Measurements from ENCODE around the gene TFF1.

The TFF1 gene

DNA sequence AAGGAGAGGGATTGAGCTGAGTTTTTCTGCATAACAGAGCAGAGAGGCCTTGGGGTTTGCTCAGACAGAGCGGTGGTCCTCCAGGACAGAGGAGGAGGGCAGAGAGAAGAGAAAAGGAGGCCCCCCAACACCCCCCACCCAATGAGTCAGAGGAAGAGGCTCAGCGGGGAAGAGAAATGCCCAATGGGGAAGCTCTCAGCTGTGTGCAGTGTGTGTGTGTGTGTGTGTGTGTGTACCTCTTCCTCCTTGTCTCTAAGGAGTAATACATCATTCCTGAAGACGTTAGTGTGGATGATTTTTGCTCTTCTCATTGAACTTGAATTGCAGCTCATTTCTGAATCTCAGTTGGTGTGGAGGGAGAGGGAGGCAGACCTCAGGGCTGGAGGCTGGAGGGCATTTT, 20.8 kb upstream of the TFF1 start:
- TF ChIP-seq CTCF (IDR thresholded peaks at IDR 0.05; ENCODE audit: low read depth, low read length): no peak

GRCh38 chr21:42386034-42386591, 19.8 kb upstream of the TFF1 start:
- no peak for TF ChIP-seq CTCF (IDR thresholded peaks at IDR 0.05; ENCODE audit: low read depth, low read length)
- H3K4me3 ChIP-seq (ENCODE audit: low read depth, low read length): no peak overlapping the region

More for the DNA sequence above, 20.8 kb upstream of the TFF1 start:
- H3K4me3 ChIP-seq (ENCODE audit: low read depth, low read length): no peak overlapping the region

DNA sequence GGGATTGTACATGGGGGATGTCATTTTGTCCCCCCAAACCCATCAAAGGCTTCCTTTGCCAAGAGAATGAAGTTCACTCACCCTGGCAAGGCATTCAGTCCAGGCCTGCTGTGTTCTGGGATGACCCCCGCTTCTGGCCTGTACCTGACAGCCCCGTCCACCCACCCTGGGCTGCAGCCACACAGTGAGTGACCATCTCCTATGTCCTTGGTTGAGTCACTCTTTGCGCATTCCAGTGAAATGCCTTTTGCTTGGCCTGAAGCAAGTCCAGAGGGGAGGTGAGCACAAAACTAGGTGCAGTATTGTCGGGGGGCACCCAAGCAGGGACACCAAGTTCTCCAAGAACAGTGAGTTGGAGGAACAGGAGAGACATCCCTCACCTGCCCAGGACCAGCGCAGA, 19.3 kb upstream of the TFF1 start:
- no peak overlapping the region for H3K4me3 ChIP-seq (ENCODE audit: low read depth, low read length)
- TF ChIP-seq CTCF (IDR thresholded peaks at IDR 0.05; ENCODE audit: low read depth, low read length): no peak

GRCh38 chr21:42384989-42385388, 18.7 kb upstream of the TFF1 start:
- no peak for TF ChIP-seq CTCF (IDR thresholded peaks at IDR 0.05; ENCODE audit: low read depth, low read length)
- no peak overlapping the region for H3K4me3 ChIP-seq (ENCODE audit: low read depth, low read length)

GRCh38 chr21:42384156-42384945, 18.0 kb upstream of the TFF1 start:
- no peak overlapping the region for H3K4me3 ChIP-seq (ENCODE audit: low read depth, low read length)
- TF ChIP-seq CTCF (IDR thresholded peaks at IDR 0.05; ENCODE audit: low read depth, low read length): no peak

GRCh38 chr21:42383331-42383730, 17.0 kb upstream of the TFF1 start:
- H3K4me3 ChIP-seq (ENCODE audit: low read depth, low read length): no peak overlapping the region
- TF ChIP-seq CTCF (IDR thresholded peaks at IDR 0.05; ENCODE audit: low read depth, low read length): no peak

- no peak overlapping the region for H3K4me3 ChIP-seq (ENCODE audit: low read depth, low read length)
- no peak for TF ChIP-seq CTCF (IDR thresholded peaks at IDR 0.05; ENCODE audit: low read depth, low read length)
Observed at GRCh38 chr21:42382915-42383314, 16.6 kb upstream of the TFF1 start.
